Gastroesophageal sphincter (tissue), 3 donors: Measurements from ENCODE around the gene SSTR3.

ENCODE experiments used
- CTCF ChIP-seq, 4 experiments: fragments of 200-600 bp in 2 of 4; fragments of 450-650 bp in 2 of 4; sonication (generic) in 1 of 4; IDR thresholded peaks; one replicate each; pipeline ENCODE4 v1.5.1; 2017 to 2019; ENCODE audit warnings: antibody characterized with exemption in 4 of 4, mild to moderate bottlenecking in 2 of 4, moderate library complexity in 2 of 4
- EP300 ChIP-seq: sonication (generic); formaldehyde crosslinking; IDR thresholded peaks from one replicate; pipeline ENCODE4 v1.6.1; 2017; ENCODE audit warnings: antibody characterized with exemption, mild to moderate bottlenecking
- POLR2A ChIP-seq, 2 donors: fragments of 450-650 bp; IDR thresholded peaks; one replicate each; pipeline ENCODE4 v1.6.1; 2017; ENCODE audit warnings: antibody characterized with exemption in 2 of 2, mild to moderate bottlenecking in 2 of 2, moderate library complexity in 1 of 2

DNA sequence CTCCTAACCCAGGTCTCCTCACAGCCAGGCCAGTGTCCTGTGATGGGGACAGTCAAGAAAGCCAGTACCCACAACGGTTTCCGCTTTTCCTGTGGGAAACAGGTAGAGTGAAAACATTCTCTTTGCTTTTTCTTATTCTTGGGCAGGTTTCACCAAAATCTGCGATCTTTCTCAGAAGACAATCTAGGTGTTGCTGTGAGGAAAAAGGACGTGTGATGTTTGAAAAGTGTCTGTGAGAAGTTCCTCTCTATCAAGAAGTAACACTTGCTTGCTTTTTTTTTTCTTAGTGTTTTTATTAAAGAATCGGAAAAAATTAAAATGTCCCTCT, 53.4 kb downstream of the SSTR3 start:
- TF ChIP-seq EP300 (no peak), CTCF (IDR thresholded peaks at IDR 0.05) (no peak), POLR2A (IDR thresholded peaks at IDR 0.05) (no peak)
